Measurements from ENCODE around the gene KDM4B.

- no peak for TF ChIP-seq SIX5 (IDR thresholded peaks at IDR 0.05; ENCODE audit: low read depth, low read length)
- no peak for TF ChIP-seq RAD21 (IDR thresholded peaks at IDR 0.05 in 1 of 2, conservative IDR thresholded peaks at IDR 0.05 in 1 of 2; ENCODE audit: low read depth in 2 of 2, low read length in 2 of 2)
- TF ChIP-seq NRF1 (IDR thresholded peaks at IDR 0.05; ENCODE audit: low read depth, low read length), result no peak
- no peak for TF ChIP-seq YY1 (IDR thresholded peaks at IDR 0.05; ENCODE audit: low read depth, low read length)
- no peak for TF ChIP-seq POLR2AphosphoS5 (IDR thresholded peaks at IDR 0.05; ENCODE audit: low read depth, low read length)
- no peak for TF ChIP-seq CHD7 (IDR thresholded peaks at IDR 0.05; ENCODE audit: insufficient replicate concordance, low read length)
These were observed 108.2 kb downstream of the KDM4B start for GRCh38 chr19:5077209-5077515.
